Psoas muscle (tissue), 8 donors: ENCODE results near the gene ZMIZ1. TPM values are rescaled to one million over a fixed set of nuclear protein-coding genes. Genes with fewer than 3 reads are reported as not detected.

Source experiments
- ATAC-seq, 4 donors: fragments of 200-7000 bp; cut with Tn5 transposase; one replicate each; pipeline ENCODE4 v1.9.1; 2020; ENCODE audit warnings: moderate library complexity in 3 of 4, mild to moderate bottlenecking in 2 of 4
- DNase-seq, 2 donors: peaks; one replicate each; pipeline ENCODE4 v3.0.0-alpha.2; 2020
- H3K27ac ChIP-seq: fragments of 200-600 bp; one replicate; pipeline ENCODE4 v1.8.0; 2022
- H3K27me3 ChIP-seq, 3 donors: fragments of 200-600 bp in 1 of 3; one replicate each; pipeline versions ENCODE4 v1.6.1 to v1.8.0; 2013 to 2022; ENCODE audit warnings: low read length in 2 of 3, mild to moderate bottlenecking in 2 of 3, moderate library complexity in 1 of 3; ENCODE audit not compliant: insufficient read depth in 3 of 3
- H3K36me3 ChIP-seq, 2 donors: fragments of 200-600 bp in 1 of 2; one replicate each; pipeline versions ENCODE4 v1.6.1 to v1.8.0; 2013 to 2022; ENCODE audit warnings: low read depth in 1 of 2, mild to moderate bottlenecking in 1 of 2, moderate library complexity in 1 of 2; ENCODE audit not compliant: insufficient read depth in 1 of 2
- H3K4me1 ChIP-seq: fragments of 200-600 bp; one replicate; pipeline ENCODE4 v1.8.0; 2022
- H3K4me3 ChIP-seq: fragments of 200-600 bp; one replicate; pipeline ENCODE4 v1.8.0; 2022; ENCODE audit warnings: mild to moderate bottlenecking
- H3K9me3 ChIP-seq: fragments of 200-600 bp; one replicate; pipeline ENCODE4 v1.8.0; 2022
- CTCF ChIP-seq: fragments of 200-600 bp; IDR thresholded peaks from one replicate; pipeline ENCODE4 v1.8.0; 2022; ENCODE audit warnings: antibody characterized with exemption
- WGBS, 3 donors: extraction: QIAGEN DNeasy Blood & Tissue Kit; methylation state at CpG; one replicate each; pipeline versions ENCODE4 v1.1.6 to v1.1.7; 2013; 5-methylcytosine and 5-hydroxymethylcytosine counted together
- intact Hi-C, 2 donors: fragments of 100-400 bp; cut with DNase I; formaldehyde crosslinking; loops; one replicate each; pipeline versions ENCODE4 v1.11.0 to v1.14.2; 2022
- polyA plus RNA-seq, 3 donors: library from polyadenylated mRNA; stranded (reverse); fragments of 200-250 nt; gene quantifications; one replicate each; pipeline ENCODE4 v1.2.3, GENCODE V29; 2013
- total RNA-seq, 4 donors: library from RNA; stranded (reverse); fragmentation: NEBNext Ultra II Directional in 2 of 4; extraction: Animal tissue kit (Norgen Biotek cat#: 25700) in 2 of 4; gene quantifications; one replicate each; pipeline versions ENCODE4 v1.2.1 to v1.2.4, GENCODE V29; 2021 to 2023
- donor health status: healthy with polysubstance abuse.
- donor health status: DM: no; HTN: no; CAD: no; lungs with moderate emphysema.
- donor health status: Bipolar disorder and iron deficiency.
- donor health status: healthy.
- donor health status: DM: yes; HTN: yes; CAD: no.
- donor health status: DM: no; HTN: no; CAD: no.
- donor health status: DM: no; HTN: no; CAD: no.
- donor health status: DM: yes; HTN: yes; CAD: no.

ZMIZ1 gene
- total and polyA plus RNA-seq, 7 donors = 10.4 to 37.6 (median 30.0) TPM

GRCh38 chr10:79327090-79327457 is 258.3 kb downstream of the ZMIZ1 start:
- H3K27me3 ChIP-seq = no peaks in the 10 kb centered on the region
- H3K4me3 ChIP-seq = no peak overlapping the region
- H3K4me1 ChIP-seq = no peaks in the 10 kb centered on the region
- DNase-seq (no peak), ATAC-seq (no peak)
- 92 to 97% (median 92%) methylated on average over 8 of the region's 8 CpGs for WGBS, 3 donors
- no peaks in the 10 kb centered on the region for H3K36me3 ChIP-seq
- no peaks in the 10 kb centered on the region for H3K9me3 ChIP-seq
- intact Hi-C loops = no loop called here
- TF ChIP-seq CTCF = no peak
- H3K27ac ChIP-seq = no peak overlapping the region

GRCh38 chr10:79328147-79328701 is 259.5 kb downstream of the ZMIZ1 start:
- 86 to 98% (median 95%) methylated on average over 6 of the region's 6 CpGs for WGBS, 3 donors
- Histone ChIP-seq H3K27me3 (no peaks in the 10 kb centered on the region), H3K36me3 (no peaks in the 10 kb centered on the region), H3K4me1 (no peaks in the 10 kb centered on the region), H3K4me3 (no peak overlapping the region), H3K9me3 (no peaks in the 10 kb centered on the region), H3K27ac (no peak overlapping the region)
- intact Hi-C loops = no loop called here
- no peak for ATAC-seq
- TF ChIP-seq CTCF = no peak
- DNase-seq = no peak

GRCh38 chr10:79328737-79329504 is 260.2 kb downstream of the ZMIZ1 start:
- 92 to 96% (median 94%) methylated on average over 14 of the region's 14 CpGs for WGBS, 3 donors
- Histone ChIP-seq H3K4me1 (no peaks in the 10 kb centered on the region), H3K27ac (no peak overlapping the region), H3K4me3 (no peak overlapping the region), H3K9me3 (no peaks in the 10 kb centered on the region), H3K36me3 (no peaks in the 10 kb centered on the region), H3K27me3 (no peaks in the 10 kb centered on the region)
- no peak for TF ChIP-seq CTCF
- DNase-seq (no peak), ATAC-seq (no peak)
- intact Hi-C loops = no loop called here

GRCh38 chr10:79329529-79329928 is 260.8 kb downstream of the ZMIZ1 start:
- WGBS, 3 donors = 92 to 95% (median 95%) methylated on average over 9 of the region's 9 CpGs
- H3K36me3 ChIP-seq = no peaks in the 10 kb centered on the region
- ATAC-seq (no peak), DNase-seq (no peak)
- no peak overlapping the region for H3K4me3 ChIP-seq
- no peaks in the 10 kb centered on the region for H3K4me1 ChIP-seq
- H3K27ac ChIP-seq = no peak overlapping the region
- H3K9me3 ChIP-seq = no peaks in the 10 kb centered on the region
- intact Hi-C loops = no loop called here
- no peaks in the 10 kb centered on the region for H3K27me3 ChIP-seq
- TF ChIP-seq CTCF = no peak

- Histone ChIP-seq H3K9me3 (no peaks in the 10 kb centered on the region), H3K4me3 (no peak overlapping the region), H3K27me3 (no peaks in the 10 kb centered on the region), H3K27ac (no peak overlapping the region), H3K36me3 (no peaks in the 10 kb centered on the region), H3K4me1 (peaks cover 6% of the 10 kb centered on the region)
- ATAC-seq = no peak
- intact Hi-C loops = no loop called here
- TF ChIP-seq CTCF = no peak
- DNase-seq = no peak
- WGBS, 3 donors = 90 to 95% (median 95%) methylated on average over 5 of the region's 5 CpGs
Observed at GRCh38 chr10:79331226-79331625, 262.5 kb downstream of the ZMIZ1 start.
